ENCODE data around the gene ABL2. TPM values are rescaled to one million over a fixed set of nuclear protein-coding genes. Genes with fewer than 3 reads are reported as not detected.

ABL2 gene
- total RNA-seq, 1 experiment from 2014 or later: 18.3 TPM

- no peak for TF ChIP-seq MLX (CRISPR knock-in tag; IDR thresholded peaks at IDR 0.05)
- TF ChIP-seq ZNF671 (CRISPR knock-in tag; IDR thresholded peaks at IDR 0.05): no peak
- TF ChIP-seq ZNF121 (CRISPR knock-in tag; IDR thresholded peaks at IDR 0.05): no peak
- TF ChIP-seq AFF4 (CRISPR knock-in tag; IDR thresholded peaks at IDR 0.05; ENCODE audit: borderline replicate concordance): no peak
- TF ChIP-seq TCF7 (CRISPR knock-in tag; IDR thresholded peaks at IDR 0.05; ENCODE audit: low read depth): no peak
Measured at GRCh38 chr1:179104611-179105250, 124.7 kb downstream of the ABL2 start (continued).

GRCh38 chr1:179103999-179104398 lies 125.5 kb downstream of the ABL2 start:
- peaks cover 15% of the 10 kb centered on the region for H3K4me1 Mint-ChIP-seq
- DNase-seq (ENCODE audit: low spot score): no peak
- H3K4me3 Mint-ChIP-seq: no peak overlapping the region
- no peak for TF ChIP-seq ZNF425 (CRISPR knock-in tag; conservative IDR thresholded peaks at IDR 0.05)
- no peak for TF ChIP-seq MLX (CRISPR knock-in tag; IDR thresholded peaks at IDR 0.05)
- TF ChIP-seq NR3C1 (CRISPR knock-in tag; conservative IDR thresholded peaks at IDR 0.05; ENCODE audit: low read depth): no peak
- no peak for TF ChIP-seq E2F5 (CRISPR knock-in tag; IDR thresholded peaks at IDR 0.05)
- TF ChIP-seq ETV6 (CRISPR knock-in tag; IDR thresholded peaks at IDR 0.05): no peak
- no peak for TF ChIP-seq ZNF423 (CRISPR knock-in tag; IDR thresholded peaks at IDR 0.05)
- TF ChIP-seq PRDM15 (CRISPR knock-in tag; IDR thresholded peaks at IDR 0.05): no peak
- TF ChIP-seq CREM (CRISPR knock-in tag; IDR thresholded peaks at IDR 0.05): no peak
- TF ChIP-seq TEAD4 (CRISPR knock-in tag; IDR thresholded peaks at IDR 0.05): no peak
- TF ChIP-seq ZNF138 (CRISPR knock-in tag; conservative IDR thresholded peaks at IDR 0.05): no peak
- no peak for TF ChIP-seq EMX1 (CRISPR knock-in tag; IDR thresholded peaks at IDR 0.05)
- no peak for TF ChIP-seq ZNF671 (CRISPR knock-in tag; IDR thresholded peaks at IDR 0.05)
- TF ChIP-seq TP53 (CRISPR knock-in tag; IDR thresholded peaks at IDR 0.05): no peak
- no peak for TF ChIP-seq HMGXB4 (CRISPR knock-in tag; IDR thresholded peaks at IDR 0.05)
- no peak for TF ChIP-seq NFYB (CRISPR knock-in tag; conservative IDR thresholded peaks at IDR 0.05; ENCODE audit: low read depth)
- no peak for TF ChIP-seq FOXP1 (CRISPR knock-in tag; IDR thresholded peaks at IDR 0.05; ENCODE audit: borderline replicate concordance)
- peaks cover 23% of the 10 kb centered on the region for H3K36me3 Mint-ChIP-seq
- H3K9me3 Mint-ChIP-seq: no peaks in the 10 kb centered on the region
- no peak overlapping the region for H3K27ac Mint-ChIP-seq
- ChIA-PET POLR2A (no interaction called here), CTCF (interaction anchor here (0.7 kb wide), 1 partner anchor 11 kb away, joined by 3 read pairs; no protein-coding TSS in a partner anchor)
- H3K27me3 Mint-ChIP-seq (ENCODE audit: low read depth): no peaks in the 10 kb centered on the region
- ATAC-seq: no peak

Data from WTC11 (cell line).